Lower leg skin (tissue), 4 donors: ENCODE data around the gene GSN. TPM values are rescaled to one million over a fixed set of nuclear protein-coding genes. Genes with fewer than 3 reads are reported as not detected.

Experiments
- DNase-seq, 2 donors: peaks; one replicate each; pipeline ENCODE4 v3.0.0-alpha.2; 2019; ENCODE audit warnings: low spot score in 2 of 2
- H3K4me3 ChIP-seq: fragments of 200-600 bp; sonication (generic); 2 replicates; pipeline ENCODE4 v1.5.1; 2017; ENCODE audit warnings: mild to moderate bottlenecking, low read depth; ENCODE audit not compliant: poor library complexity, severe bottlenecking
- POLR2A ChIP-seq, 2 donors: fragments of 450-650 bp; IDR thresholded peaks; one replicate each; pipeline ENCODE4 v1.6.1; 2016 to 2017; ENCODE audit warnings: antibody characterized with exemption in 2 of 2, mild to moderate bottlenecking in 1 of 2, moderate library complexity in 1 of 2
- WGBS, 2 donors: methylation state at CpG; one replicate each; pipeline ENCODE4 v1.1.5; 2018; 5-methylcytosine and 5-hydroxymethylcytosine counted together
- intact Hi-C: fragments of 100-400 bp; cut with DNase I; formaldehyde crosslinking; loops from one replicate; pipeline ENCODE4 v1.15.0; 2023; ENCODE audit warnings: low total_unique reads
- total RNA-seq, 4 donors: library from RNA; depleted of rRNA; stranded (reverse); fragments of >200 nt; gene quantifications; one replicate each; pipeline ENCODE4 v1.1.0, GENCODE V29; 2016
- TF ChIP-seq, protein P1 (sequence below), 3 donors: fragments of 450-650 bp; IDR thresholded peaks; one replicate each; pipeline ENCODE4 v1.5.1; 2016; ENCODE audit warnings: antibody characterized with exemption in 3 of 3, mild to moderate bottlenecking in 3 of 3, moderate library complexity in 2 of 3

Gene GSN
- total RNA-seq, 4 donors from 2014 or later = 835 to 2,031 (median 1,042) TPM

DNA sequence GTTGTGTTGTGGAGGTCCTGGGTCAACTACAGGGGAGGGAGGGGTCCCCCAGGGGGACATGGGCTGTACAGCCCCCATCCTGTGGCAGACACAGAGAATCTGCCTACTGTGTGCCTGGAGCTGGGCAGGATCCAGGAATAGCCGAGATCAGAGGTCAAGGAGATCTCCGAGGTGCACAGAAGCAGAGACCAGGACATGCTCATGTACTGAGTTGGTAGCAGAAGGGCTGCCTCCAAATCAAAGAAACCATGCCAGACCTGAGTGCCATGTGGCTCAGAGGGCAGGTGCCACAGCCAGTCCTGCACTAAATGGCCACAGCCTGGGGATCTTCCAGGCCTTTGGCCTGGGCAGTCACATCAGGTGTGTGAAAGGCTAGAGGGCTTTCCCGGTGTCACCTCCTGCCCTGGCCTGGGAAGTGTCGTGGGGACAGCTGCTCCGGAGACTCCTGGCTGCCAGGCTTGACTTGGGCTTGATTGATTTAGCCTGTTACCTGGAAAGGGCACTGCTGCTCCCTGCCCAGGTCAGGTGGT is 27.8 kb downstream of the GSN start:
- intact Hi-C loops = no loop called here
- peak in 1 of 2 donors; percentile 82 for DNase-seq
- TF ChIP-seq, protein P1, sequence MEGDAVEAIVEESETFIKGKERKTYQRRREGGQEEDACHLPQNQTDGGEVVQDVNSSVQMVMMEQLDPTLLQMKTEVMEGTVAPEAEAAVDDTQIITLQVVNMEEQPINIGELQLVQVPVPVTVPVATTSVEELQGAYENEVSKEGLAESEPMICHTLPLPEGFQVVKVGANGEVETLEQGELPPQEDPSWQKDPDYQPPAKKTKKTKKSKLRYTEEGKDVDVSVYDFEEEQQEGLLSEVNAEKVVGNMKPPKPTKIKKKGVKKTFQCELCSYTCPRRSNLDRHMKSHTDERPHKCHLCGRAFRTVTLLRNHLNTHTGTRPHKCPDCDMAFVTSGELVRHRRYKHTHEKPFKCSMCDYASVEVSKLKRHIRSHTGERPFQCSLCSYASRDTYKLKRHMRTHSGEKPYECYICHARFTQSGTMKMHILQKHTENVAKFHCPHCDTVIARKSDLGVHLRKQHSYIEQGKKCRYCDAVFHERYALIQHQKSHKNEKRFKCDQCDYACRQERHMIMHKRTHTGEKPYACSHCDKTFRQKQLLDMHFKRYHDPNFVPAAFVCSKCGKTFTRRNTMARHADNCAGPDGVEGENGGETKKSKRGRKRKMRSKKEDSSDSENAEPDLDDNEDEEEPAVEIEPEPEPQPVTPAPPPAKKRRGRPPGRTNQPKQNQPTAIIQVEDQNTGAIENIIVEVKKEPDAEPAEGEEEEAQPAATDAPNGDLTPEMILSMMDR (IDR thresholded peaks at IDR 0.05) = no peak
- WGBS, 2 donors = 53 to 60% methylated on average over 4 to 5 of the region's 5 CpGs
- no peak overlapping the region for H3K4me3 ChIP-seq

GRCh38 chr9:121296213-121297127 is 28.5 kb downstream of the GSN start:
- peak in 1 of 2 donors; percentile 80 for DNase-seq
- intact Hi-C loops = no loop called here
- no peak overlapping the region for H3K4me3 ChIP-seq
- WGBS, 2 donors = 67 to 85% methylated on average over 5 to 6 of the region's 7 CpGs
- TF ChIP-seq POLR2A (IDR thresholded peaks at IDR 0.05) = no peak
- TF ChIP-seq, protein P1 (IDR thresholded peaks at IDR 0.05) = no peak

GRCh38 chr9:121297389-121297788 is 29.4 kb downstream of the GSN start:
- no peak for DNase-seq
- intact Hi-C loops = no loop called here

GRCh38 chr9:121298016-121298538 is 30.1 kb downstream of the GSN start:
- peak in 1 of 2 donors; percentile 74 for DNase-seq
- no peak overlapping the region for H3K4me3 ChIP-seq
- intact Hi-C loops = no loop called here
- TF ChIP-seq POLR2A (IDR thresholded peaks at IDR 0.05) = no peak
- 81 to 88% methylated on average over 7 of the region's 7 CpGs for WGBS, 2 donors

More at GRCh38 chr9:121297389-121297788, 29.4 kb downstream of the GSN start:
- 26% methylated on average over 4 of the region's 4 CpGs for WGBS, 2 donors
- H3K4me3 ChIP-seq = no peak overlapping the region
- TF ChIP-seq POLR2A (IDR thresholded peaks at IDR 0.05) = no peak
- TF ChIP-seq, protein P1 (IDR thresholded peaks at IDR 0.05) = no peak

DNA sequence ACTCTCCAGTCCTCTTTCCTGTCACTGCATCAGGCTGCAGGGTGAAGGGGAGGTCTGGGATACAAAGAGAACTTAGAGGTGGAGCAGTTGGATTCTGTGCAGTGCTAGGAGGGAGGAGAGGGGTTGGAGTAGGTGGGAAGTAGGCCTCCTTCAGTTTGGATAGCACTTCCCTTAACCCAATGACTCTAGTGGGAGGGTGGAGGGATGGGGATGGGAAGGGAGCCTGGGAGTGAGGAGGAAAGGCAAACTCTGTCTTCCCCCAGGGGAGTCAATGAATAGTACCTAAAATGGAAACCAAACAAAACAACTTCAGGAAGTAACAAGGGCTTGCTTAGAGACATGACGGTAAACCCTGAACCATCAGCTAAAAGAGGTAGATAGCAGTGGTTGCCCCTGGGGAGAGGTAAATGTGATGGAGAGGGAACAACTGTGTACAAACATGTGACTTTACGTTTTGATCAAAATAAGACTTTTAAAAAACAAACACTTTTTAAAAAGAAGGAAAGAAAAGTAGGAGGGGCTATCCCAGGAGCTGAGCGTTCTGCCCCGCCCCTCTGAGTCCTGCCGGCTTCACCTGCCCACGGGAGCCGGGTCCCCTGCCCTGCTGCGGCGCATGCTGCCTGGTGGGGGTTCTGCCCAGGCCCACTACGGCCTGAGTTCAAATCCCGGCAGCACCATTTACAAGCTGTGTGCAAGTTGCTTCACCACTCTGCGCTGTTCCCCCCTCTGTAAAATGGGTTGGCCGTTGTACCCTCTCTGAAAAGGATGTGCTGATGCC is 30.9 kb downstream of the GSN start:
- WGBS, 2 donors = 15 to 17% methylated on average over 13 of the region's 13 CpGs
- intact Hi-C loops = no loop called here
- TF ChIP-seq POLR2A (IDR thresholded peaks at IDR 0.05) = no peak
- TF ChIP-seq, protein P1 (IDR thresholded peaks at IDR 0.05) = no peak
- peak overlapping the region; percentile 38 for H3K4me3 ChIP-seq
- DNase-seq = peak; percentile 54 to 87
